GM11168 (cell line): ENCODE measurements around the gene EPS8L3.
"Not testable (repeated sequence)": the region's sequence is repeated elsewhere in the genome, so short reads cannot be mapped to it uniquely, and the experiment has no call there.

Source experiments
- in situ Hi-C: fragments of 300-500 bp; cut with MboI; formaldehyde crosslinking; loops from one replicate; pipeline ENCODE4 v1.12.0; 2022; ENCODE audit warnings: low sequenced_read_pairs; ENCODE audit not compliant: unreplicated experiment

The EPS8L3 gene

DNA sequence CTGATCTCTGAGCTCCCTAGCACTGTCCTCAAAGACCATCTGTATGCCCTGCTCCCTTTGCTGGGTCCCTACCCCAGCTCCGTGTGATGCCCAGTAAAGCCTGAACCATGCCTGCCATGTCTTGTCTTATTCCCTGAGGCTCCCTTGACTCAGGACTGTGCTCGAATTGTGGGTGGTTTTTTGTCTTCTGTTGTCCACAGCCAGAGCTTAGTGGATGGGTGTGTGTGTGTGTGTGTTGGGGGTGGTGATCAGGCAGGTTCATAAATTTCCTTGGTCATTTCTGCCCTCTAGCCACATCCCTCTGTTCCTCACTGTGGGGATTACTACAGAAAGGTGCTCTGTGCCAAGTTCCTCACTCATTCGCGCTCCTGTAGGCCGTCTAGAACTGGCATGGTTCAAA, 46.0 kb downstream of the EPS8L3 start:
- in situ Hi-C loops = loop anchor here (10.0 kb wide), 1 partner anchor 53 kb away; the partner anchor contains the start of gene GSTM2

DNA sequence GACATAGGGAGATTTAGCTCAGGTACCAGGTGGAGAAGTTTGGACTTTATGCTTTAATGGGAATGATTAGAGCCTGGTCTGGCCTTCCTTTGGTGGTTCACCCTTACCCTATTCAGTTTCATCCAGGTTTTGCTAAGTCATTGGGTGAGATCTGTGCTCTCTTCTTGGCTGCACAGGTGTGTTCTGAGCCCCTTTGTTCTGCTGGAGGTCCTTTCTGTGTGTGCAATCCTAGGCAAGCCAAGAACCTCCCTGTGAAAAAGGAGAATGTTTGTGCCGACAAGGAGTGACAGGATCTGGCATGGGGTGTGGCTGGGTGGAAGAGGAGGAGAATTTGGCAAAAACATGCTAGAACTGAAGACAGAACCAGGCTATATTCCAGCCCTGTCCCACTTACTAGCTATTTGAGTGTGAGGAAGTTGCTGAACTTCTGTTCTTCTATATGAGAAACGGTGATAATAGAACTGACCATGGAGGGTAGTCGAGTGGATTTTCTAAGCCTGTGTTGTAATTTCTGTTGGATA, 47.1 kb downstream of the EPS8L3 start:
- in situ Hi-C loops = loop anchor here (10.0 kb wide), 1 partner anchor 52 kb away; the partner anchor contains the start of gene GSTM2

- in situ Hi-C loops = loop anchor here (10.0 kb wide), 1 partner anchor 51 kb away; the partner anchor contains the start of gene GSTM2
These were observed 47.6 kb downstream of the EPS8L3 start for GRCh38 chr1:109716121-109716520.

DNA sequence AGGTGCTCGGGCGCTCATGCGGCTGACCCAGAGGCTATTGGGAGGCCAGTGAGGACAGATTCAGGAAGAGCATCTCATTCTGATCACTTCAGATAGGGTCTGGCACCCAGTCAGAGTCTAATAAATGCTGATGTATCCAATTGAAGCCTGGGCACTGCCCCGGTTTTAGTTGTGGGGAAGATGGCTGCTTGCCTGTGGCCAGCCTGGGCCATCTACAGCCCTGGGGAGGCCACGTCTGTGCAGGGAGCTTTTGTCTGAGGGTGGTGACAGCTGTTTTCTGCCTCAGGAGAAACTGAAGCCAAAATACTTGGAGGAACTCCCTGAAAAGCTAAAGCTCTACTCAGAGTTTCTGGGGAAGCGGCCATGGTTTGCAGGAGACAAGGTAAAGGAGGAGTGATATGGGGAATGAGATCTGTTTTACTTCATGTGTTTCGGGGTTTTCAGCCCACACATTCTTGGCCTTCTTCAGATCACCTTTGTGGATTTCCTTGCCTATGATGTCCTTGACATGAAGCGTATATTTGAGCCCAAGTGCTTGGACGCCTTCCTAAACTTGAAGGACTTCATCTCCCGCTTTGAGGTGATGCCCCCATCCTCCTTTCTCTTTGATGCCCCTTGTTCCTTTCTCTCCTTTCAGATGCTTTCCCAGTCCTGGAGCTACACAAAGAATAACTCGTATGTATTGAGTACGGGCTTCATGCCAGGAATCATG, 48.9 kb downstream of the EPS8L3 start:
- in situ Hi-C loops = loop anchor here (10.0 kb wide), 1 partner anchor 50 kb away; the partner anchor contains the start of gene GSTM2

DNA sequence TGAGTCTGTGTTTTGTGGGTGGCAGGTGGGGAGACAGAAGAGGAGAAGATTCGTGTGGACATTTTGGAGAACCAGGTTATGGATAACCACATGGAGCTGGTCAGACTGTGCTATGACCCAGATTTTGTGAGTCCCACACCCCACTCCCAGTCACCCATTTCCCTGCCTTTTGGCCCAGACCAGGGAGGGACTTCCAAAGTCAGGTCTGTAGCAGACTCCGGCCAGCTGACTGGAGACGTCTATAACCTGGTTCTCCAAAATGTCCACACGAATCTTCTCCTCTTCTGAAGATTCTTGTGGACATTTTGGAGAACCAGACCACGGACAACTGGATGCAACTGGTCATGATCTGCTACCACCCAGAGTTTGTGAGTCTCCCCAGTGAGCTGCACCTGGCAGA, 50.1 kb downstream of the EPS8L3 start:
- in situ Hi-C loops = loop anchor here (10.0 kb wide), 1 partner anchor 49 kb away; the partner anchor contains the start of gene GSTM2

- in situ Hi-C loops = loop anchor here (10.0 kb wide), 1 partner anchor 48 kb away; the partner anchor contains the start of gene GSTM2
These were observed 51.3 kb downstream of the EPS8L3 start for GRCh38 chr1:109712321-109712864.

DNA sequence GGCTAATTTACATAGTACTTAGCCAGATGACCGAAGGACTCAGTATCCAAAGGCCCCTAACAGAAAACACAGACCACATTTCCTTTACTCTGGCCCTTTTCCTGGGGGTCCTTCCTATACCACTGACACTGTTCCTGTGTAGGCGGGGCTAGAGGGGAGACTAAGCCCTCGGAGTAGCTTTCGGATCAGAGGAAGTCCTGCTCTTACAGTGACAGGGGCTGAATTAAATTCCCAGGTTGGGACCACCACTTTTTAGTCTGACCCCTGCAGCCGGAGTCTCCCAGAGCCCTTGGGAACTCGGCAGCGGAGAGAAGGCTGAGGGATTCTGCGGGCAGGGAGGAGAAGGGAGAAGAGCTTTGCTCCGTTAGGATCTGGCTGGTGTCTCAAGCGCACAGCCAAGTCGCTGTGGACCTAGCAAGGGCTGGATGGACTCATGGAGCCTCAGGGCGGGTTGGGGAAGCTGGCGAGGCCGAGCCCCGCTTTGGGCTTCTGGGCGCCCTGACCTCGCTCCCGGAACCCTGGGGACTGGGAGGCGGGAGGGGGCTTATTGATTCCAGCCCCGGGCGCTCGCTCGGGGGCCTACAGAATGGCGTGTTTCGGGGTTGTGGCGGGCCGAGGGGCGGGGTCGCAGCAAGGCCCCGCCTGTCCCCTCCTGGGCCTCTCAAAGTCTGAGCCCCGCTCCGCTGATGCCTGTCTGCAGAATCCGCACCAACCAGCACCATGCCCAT, 52.0 kb downstream of the EPS8L3 start, which contains the start of gene GSTM5:
Gene GSTM5 (plus strand): TSS at position 659 of the 728 bp plus-strand sequence. CDS start 62 bp downstream, at position 721.
- in situ Hi-C loops = loop anchor here (10.0 kb wide), 1 partner anchor 47 kb away; the partner anchor contains the start of gene GSTM2

DNA sequence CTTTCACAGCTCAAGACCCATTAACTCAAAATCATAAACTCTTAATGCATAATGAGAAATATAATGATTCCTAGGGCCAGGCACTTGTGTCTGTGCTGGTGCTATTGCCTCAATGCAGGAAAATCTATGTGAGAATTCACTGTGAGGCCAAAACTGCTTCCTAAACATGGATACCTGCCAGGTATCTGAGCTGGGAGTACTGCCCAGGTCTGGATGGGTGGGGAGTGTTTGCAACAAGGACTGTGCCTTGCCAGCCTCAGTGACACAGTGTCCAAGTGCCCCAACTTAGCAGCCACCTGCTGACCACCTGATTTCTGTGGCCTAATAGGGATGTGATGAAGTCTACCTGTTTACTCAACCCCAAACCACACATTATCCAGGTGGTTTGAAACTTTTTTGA, 53.9 kb downstream of the EPS8L3 start:
- in situ Hi-C loops = loop anchor here (10.0 kb wide), 1 partner anchor 45 kb away; the partner anchor contains the start of gene GSTM2

DNA sequence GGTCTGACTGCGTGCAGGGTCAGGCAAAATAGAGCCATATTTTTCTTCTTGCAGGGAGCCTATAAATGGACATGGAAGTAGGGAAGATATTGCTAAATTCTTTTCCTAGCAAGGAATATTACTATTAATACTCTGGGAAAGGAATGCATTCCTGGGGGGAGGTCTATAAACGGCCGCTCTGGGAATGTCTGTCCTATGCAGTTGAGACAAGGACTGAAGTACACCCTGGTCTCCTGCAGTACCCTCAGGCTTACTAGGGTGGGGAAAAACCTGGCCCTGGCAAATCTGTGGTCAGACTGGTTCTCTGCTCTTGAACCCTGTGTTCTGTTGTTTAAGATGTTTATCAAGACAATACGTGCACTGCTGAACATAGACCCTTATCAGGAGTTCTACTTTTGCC, 54.8 kb downstream of the EPS8L3 start:
- in situ Hi-C loops = not testable (repeated sequence)

- in situ Hi-C loops = no loop called here
These were observed 58.3 kb downstream of the EPS8L3 start for GRCh38 chr1:109705411-109705810.

- in situ Hi-C loops = no loop called here
These were observed 59.5 kb downstream of the EPS8L3 start for GRCh38 chr1:109704173-109704572.

DNA sequence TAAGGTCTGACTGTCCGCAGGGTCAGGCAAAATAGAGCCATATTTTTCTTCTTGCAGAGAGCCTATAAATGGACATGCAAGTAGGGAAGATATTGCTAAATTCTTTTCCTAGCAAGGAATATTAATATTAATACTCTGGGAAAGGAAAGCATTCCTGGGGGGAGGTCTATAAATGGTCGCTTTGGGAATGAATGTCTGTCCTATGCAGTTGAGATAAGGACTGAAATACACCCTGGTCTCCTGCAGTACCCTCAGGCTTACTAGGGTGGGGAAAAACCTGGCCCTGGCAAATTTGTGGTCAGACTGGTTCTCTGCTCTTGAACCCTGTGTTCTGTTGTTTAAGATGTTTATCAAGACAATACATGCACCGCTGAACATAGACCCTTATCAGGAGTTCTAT, 60.8 kb downstream of the EPS8L3 start:
- in situ Hi-C loops = not testable (repeated sequence)
